ENCODE results near the gene CETN2.
"Not testable (repeated sequence)": the region's sequence is repeated elsewhere in the genome, so short reads cannot be mapped to it uniquely, and the experiment has no call there.

DNA sequence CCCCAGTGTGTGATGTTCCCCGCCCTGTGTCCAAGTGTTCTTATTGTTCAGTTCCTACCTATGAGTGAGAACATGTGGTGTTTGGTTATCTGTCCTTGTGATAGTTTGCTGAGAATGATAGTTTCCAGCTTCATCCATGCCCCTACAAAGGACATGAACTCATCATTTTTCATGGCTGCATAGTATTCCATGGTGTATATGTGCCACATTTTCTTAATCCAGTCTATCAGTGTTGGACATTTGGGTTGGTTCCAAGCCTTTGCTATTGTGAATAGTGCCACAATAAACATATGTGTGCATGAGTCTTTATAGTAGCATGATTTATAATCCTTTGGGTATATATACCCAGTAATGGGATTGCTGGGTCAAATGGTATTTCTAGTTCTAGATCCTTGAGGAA lies 4.9 kb upstream of the CETN2 start:
- not testable (repeated sequence) for TF ChIP-seq POLR2A (IDR thresholded peaks at IDR 0.05; ENCODE audit: extremely low read depth, insufficient read length); CTCF (IDR thresholded peaks at IDR 0.05; ENCODE audit: low read depth, low read length); MYC (IDR thresholded peaks at IDR 0.05; ENCODE audit: low read depth, low read length)
- TF ChIP-seq, protein P1, sequence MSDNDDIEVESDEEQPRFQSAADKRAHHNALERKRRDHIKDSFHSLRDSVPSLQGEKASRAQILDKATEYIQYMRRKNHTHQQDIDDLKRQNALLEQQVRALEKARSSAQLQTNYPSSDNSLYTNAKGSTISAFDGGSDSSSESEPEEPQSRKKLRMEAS (IDR thresholded peaks at IDR 0.05; ENCODE audit: low read depth, low read length), result not testable (repeated sequence)

All from NB4 (cell line).